ENCODE measurements around the gene ASIC2. TPM values are rescaled to one million over a fixed set of nuclear protein-coding genes. Genes with fewer than 3 reads are reported as not detected.

ASIC2 gene
- total and polyA plus RNA-seq, 9 of the 15 experiments (the other 6 are each of a cell fraction or from before 2014, with no cell fraction given) = not detected

DNA sequence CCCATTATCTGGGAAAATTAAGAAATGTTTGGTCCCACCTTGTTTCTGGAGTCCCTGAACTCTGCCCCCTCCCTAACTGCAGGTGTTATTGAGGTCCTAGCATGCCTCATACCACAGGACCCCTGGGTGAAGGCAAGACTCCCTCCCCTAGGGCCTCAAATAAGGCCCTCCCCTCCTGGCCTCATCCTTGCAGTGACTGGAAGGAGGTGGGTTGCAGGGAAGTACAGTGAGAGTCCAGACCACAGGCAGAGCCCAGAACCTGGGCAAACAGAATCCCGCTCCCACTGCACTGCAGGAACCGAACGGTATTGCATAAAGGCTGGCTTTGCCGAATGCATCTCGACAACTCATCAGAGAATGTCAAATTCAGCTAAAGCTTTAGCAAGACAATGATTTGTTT is 126.6 kb downstream of the ASIC2 start:
- Histone ChIP-seq H3K79me2 (ENCODE audit: control insufficient read depth, insufficient read depth, low read length) (no peaks in the 10 kb centered on the region), H3K9ac (ENCODE audit: insufficient read depth in 1 of 2, low read depth in 2 of 2, low read length in 2 of 2) (no peak overlapping the region), H4K20me1 (replicated peaks; ENCODE audit: control insufficient read depth, insufficient read depth, low read length) (peaks cover 6% of the 10 kb centered on the region; the same call in 1 of the 2 replicates), H3K9me1 (ENCODE audit: control insufficient read depth, insufficient read depth, low read length) (no peaks in the 10 kb centered on the region), H3K36me3 (ENCODE audit: control insufficient read depth, insufficient read depth, low read length) (no peaks in the 10 kb centered on the region), H3K4me2 (ENCODE audit: insufficient read depth, low read length) (no peak overlapping the region), H3K27me3 (ENCODE audit: control insufficient read depth in 2 of 2, insufficient read depth in 2 of 2, low read length in 2 of 2) (peaks cover 0 to 9% of the 10 kb centered on the region in 2 experiments; a peak in 2 of 5 replicates), H3K9me3 (replicated peaks; ENCODE audit: control insufficient read depth, insufficient read depth, low read depth, low read length) (no peaks in the 10 kb centered on the region), H3K4me1 (replicated peaks in 1 of 2; ENCODE audit: control insufficient read depth in 2 of 2, insufficient read depth in 2 of 2, low read length in 2 of 2) (no peaks in the 10 kb centered on the region), H3K27ac (ENCODE audit: extremely low read depth, low read depth, low read length) (no peak overlapping the region), H2AFZ (ENCODE audit: low read depth, low read length) (no peak overlapping the region), H3K4me3 (no peak overlapping the region)
- FAIRE-seq = no peak
- WGBS (ENCODE audit: insufficient coverage, low coverage, missing lambda C conversion rate) = 0% methylated on average over 5 of the region's 5 CpGs
- no TSS peak for BruUV-seq (replicated peaks)
- intact Hi-C loops (cut with micrococcal nuclease) (no loop called here), in situ Hi-C loops (cut with MboI) (no loop called here)
- DNase-seq (ENCODE audit: extremely low read depth in 1 of 4, low spot score in 3 of 4) = no peak
- ATAC-seq = no peak
- CTCF ChIA-PET (ENCODE audit: low intra/inter-chr PET ratio) = no interaction called here
- POLR2A ChIA-PET = no interaction called here
- TF ChIP-seq RBM25 (IDR thresholded peaks at IDR 0.05; ENCODE audit: low read depth, low read length, severe bottlenecking) (no peak), DIDO1 (tag; IDR thresholded peaks at IDR 0.05; ENCODE audit: low read depth) (no peak), STAT5A (IDR thresholded peaks at IDR 0.05; ENCODE audit: borderline replicate concordance, low read length) (no peak), ZC3H8 (IDR thresholded peaks at IDR 0.05) (no peak), IFI16 (CRISPR knock-in tag; IDR thresholded peaks at IDR 0.05) (no peak), ZNF224 (CRISPR knock-in tag; IDR thresholded peaks at IDR 0.05) (no peak), LEF1 (IDR thresholded peaks at IDR 0.05) (no peak), NEUROD1 (IDR thresholded peaks at IDR 0.05; ENCODE audit: borderline replicate concordance, low read depth, low read length, partially characterized antibody) (no peak), NCOA2 (IDR thresholded peaks at IDR 0.05; ENCODE audit: partially characterized antibody in 2 of 2) (no peak), RFX5 (IDR thresholded peaks at IDR 0.05; ENCODE audit: low read depth, low read length) (no peak), JUN (IDR thresholded peaks at IDR 0.05; ENCODE audit: borderline replicate concordance, low read depth, low read length) (no peak), JUN (CRISPR knock-in tag; IDR thresholded peaks at IDR 0.05; ENCODE audit: borderline replicate concordance) (no peak), TBL1XR1 (IDR thresholded peaks at IDR 0.05; ENCODE audit: low read length in 2 of 2) (no peak), ZNF143 (CRISPR knock-in tag; IDR thresholded peaks at IDR 0.05) (no peak), SNIP1 (IDR thresholded peaks at IDR 0.05; ENCODE audit: low read depth) (no peak), KHSRP (IDR thresholded peaks at IDR 0.05) (no peak), ILK (tag; IDR thresholded peaks at IDR 0.05; ENCODE audit: borderline replicate concordance, low read depth) (no peak)
